H9 (cell line): Measurements from ENCODE around the gene SH3BP5. TPM values are rescaled to one million over a fixed set of nuclear protein-coding genes. Genes with fewer than 3 reads are reported as not detected.

ENCODE experiments used
- DNase-seq: peaks from one replicate; pipeline ENCODE4 v3.0.0-alpha.2; 2017
- H2AFZ ChIP-seq: one replicate; pipeline ENCODE4 v1.6.1; 2013; ENCODE audit warnings: mild to moderate bottlenecking, low read length, control low read depth, moderate library complexity
- H2AK5ac ChIP-seq: 2 replicates; pipeline ENCODE4 v1.6.1; 2013; ENCODE audit warnings: low read length, control low read depth, mixed read lengths; ENCODE audit not compliant: insufficient read length
- H2BK120ac ChIP-seq: one replicate; pipeline ENCODE4 v1.6.1; 2013; ENCODE audit warnings: low read depth, mild to moderate bottlenecking, low read length, control low read depth, inconsistent platforms; ENCODE audit not compliant: poor library complexity, severe bottlenecking
- H2BK12ac ChIP-seq: 2 replicates; pipeline ENCODE4 v1.6.1; 2013; ENCODE audit warnings: low read length, control low read depth, mixed read lengths, low read depth; ENCODE audit not compliant: insufficient read length
- H2BK15ac ChIP-seq: 2 replicates; pipeline ENCODE4 v1.6.1; 2013; ENCODE audit warnings: low read depth, low read length, control low read depth
- H2BK20ac ChIP-seq: one replicate; pipeline ENCODE4 v1.6.1; 2013; ENCODE audit warnings: low read depth, mild to moderate bottlenecking, low read length, control low read depth, inconsistent platforms; ENCODE audit not compliant: poor library complexity, severe bottlenecking
- H2BK5ac ChIP-seq: 2 replicates; pipeline ENCODE4 v1.6.1; 2013; ENCODE audit warnings: low read length, control low read depth, mixed read lengths; ENCODE audit not compliant: insufficient read length
- H3K14ac ChIP-seq: 2 replicates; pipeline ENCODE4 v1.6.1; 2013; ENCODE audit warnings: low read length, control low read depth; ENCODE audit not compliant: insufficient read depth
- H3K18ac ChIP-seq: 2 replicates; pipeline ENCODE4 v1.6.1; 2013; ENCODE audit warnings: low read depth, mild to moderate bottlenecking, mixed read lengths, low read length, control low read depth; ENCODE audit not compliant: insufficient read length
- H3K23ac ChIP-seq: 2 replicates; pipeline ENCODE4 v1.6.1; 2013; ENCODE audit warnings: low read length, control low read depth, mixed read lengths, low read depth; ENCODE audit not compliant: insufficient read length
- H3K23me2 ChIP-seq: 2 replicates; pipeline ENCODE4 v1.6.1; 2013; ENCODE audit warnings: low read depth, mild to moderate bottlenecking, mixed read lengths, low read length, control low read depth; ENCODE audit not compliant: insufficient read length, poor library complexity, severe bottlenecking
- H3K27ac ChIP-seq: 2 replicates; pipeline ENCODE4 v1.5.1; 2013; ENCODE audit warnings: low read length, control low read depth, mixed read lengths, low read depth; ENCODE audit not compliant: insufficient read length
- H3K27me3 ChIP-seq: 2 replicates; pipeline ENCODE4 v1.6.1; 2013; ENCODE audit warnings: low read length, control low read depth, inconsistent platforms; ENCODE audit not compliant: insufficient read depth
- H3K4ac ChIP-seq: 2 replicates; pipeline ENCODE4 v1.6.1; 2013; ENCODE audit warnings: low read depth, mild to moderate bottlenecking, control low read depth, inconsistent platforms, low read length, moderate library complexity
- H3K4me1 ChIP-seq: 2 replicates; pipeline ENCODE4 v1.6.1; 2013; ENCODE audit warnings: low read length, control low read depth, inconsistent platforms; ENCODE audit not compliant: insufficient read depth
- H3K4me2 ChIP-seq: 2 replicates; pipeline ENCODE4 v1.6.1; 2013; ENCODE audit warnings: low read length, control low read depth, mixed read lengths; ENCODE audit not compliant: insufficient read length, insufficient read depth
- H3K56ac ChIP-seq: 2 replicates; pipeline ENCODE4 v1.6.1; 2013; ENCODE audit warnings: low read depth, mild to moderate bottlenecking, mixed read lengths, low read length, control low read depth; ENCODE audit not compliant: insufficient read length
- H3K79me1 ChIP-seq: 2 replicates; pipeline ENCODE4 v1.6.1; 2013; ENCODE audit warnings: low read depth, mild to moderate bottlenecking, moderate library complexity, low read length, control low read depth, inconsistent platforms; ENCODE audit not compliant: insufficient read depth, poor library complexity, severe bottlenecking
- H3K79me2 ChIP-seq: 2 replicates; pipeline ENCODE4 v1.6.1; 2013; ENCODE audit warnings: low read length, control low read depth, inconsistent platforms; ENCODE audit not compliant: insufficient read depth
- H3K9ac ChIP-seq: 2 replicates; pipeline ENCODE4 v1.6.1; 2013; ENCODE audit warnings: low read length, control low read depth, mixed read lengths; ENCODE audit not compliant: insufficient read length; ENCODE audit errors: extremely low read depth
- H3K9me3 ChIP-seq: one replicate; pipeline ENCODE4 v1.6.1; 2013; ENCODE audit warnings: low read depth, low read length, inconsistent platforms; ENCODE audit not compliant: control insufficient read depth
- H3T11ph ChIP-seq: one replicate; pipeline ENCODE4 v1.6.1; 2013; ENCODE audit warnings: mild to moderate bottlenecking, low read length, control low read depth, inconsistent platforms
- H4K20me1 ChIP-seq: one replicate; pipeline ENCODE4 v1.6.1; 2013; ENCODE audit not compliant: control insufficient read depth, insufficient read length, insufficient read depth
- H4K5ac ChIP-seq: 2 replicates; pipeline ENCODE4 v1.6.1; 2013; ENCODE audit warnings: low read depth, mild to moderate bottlenecking, mixed read lengths, low read length, control low read depth; ENCODE audit not compliant: insufficient read length
- H4K8ac ChIP-seq: replicated peaks from 2 replicates; pipeline ENCODE4 v1.6.1; 2013; ENCODE audit warnings: low read length, control low read depth, mixed read lengths, low read depth; ENCODE audit not compliant: insufficient read length
- H4K91ac ChIP-seq: 2 replicates; pipeline ENCODE4 v1.6.1; 2013; ENCODE audit warnings: low read depth, mild to moderate bottlenecking, moderate library complexity, mixed read lengths, low read length, control low read depth; ENCODE audit not compliant: insufficient read length
- H3K27ac Mint-ChIP-seq, 3 experiments: 2 replicates in 2 of 3; 3 replicates in 1 of 3; pipeline ENCODE4 v1.8.0; 2020 to 2021; ENCODE audit warnings: mixed read lengths in 3 of 3, mild to moderate bottlenecking in 1 of 3, moderate library complexity in 1 of 3
- H3K27me3 Mint-ChIP-seq: 2 replicates; pipeline ENCODE4 v1.8.0; 2021; ENCODE audit warnings: low read depth, mild to moderate bottlenecking, moderate library complexity, mixed read lengths
- H3K36me3 Mint-ChIP-seq, 3 experiments: 2 replicates in 2 of 3; 3 replicates in 1 of 3; pipeline ENCODE4 v1.8.0; 2020 to 2021; ENCODE audit warnings: low read depth in 3 of 3, mixed read lengths in 3 of 3; ENCODE audit not compliant: insufficient read depth in 1 of 3
- H3K4me1 Mint-ChIP-seq, 2 experiments: 2 replicates each; pipeline ENCODE4 v1.8.0; 2020; ENCODE audit warnings: mixed read lengths in 2 of 2
- H3K4me3 Mint-ChIP-seq, 2 experiments: 2 replicates in 1 of 2; 3 replicates in 1 of 2; pipeline ENCODE4 v1.8.0; 2020 to 2021; ENCODE audit warnings: mild to moderate bottlenecking in 2 of 2, mixed read lengths in 2 of 2, moderate library complexity in 1 of 2
- H3K9me3 Mint-ChIP-seq, 2 experiments: 2 replicates in 1 of 2; 3 replicates in 1 of 2; pipeline ENCODE4 v1.8.0; 2020; ENCODE audit warnings: mild to moderate bottlenecking in 2 of 2, mixed read lengths in 2 of 2, moderate library complexity in 1 of 2
- CTCF ChIP-seq: fragments of 200-600 bp; sonication (generic); conservative IDR thresholded peaks from 3 replicates; pipeline ENCODE4 v1.8.0; 2021; ENCODE audit warnings: antibody characterized with exemption, mild to moderate bottlenecking
- WGBS: extraction: QIAGEN DNeasy Blood & Tissue Kit; methylation state at CpG from one replicate; pipeline ENCODE4 v1.1.7; 2013; ENCODE audit warnings: missing lambda C conversion rate, low lambda C conversion rate, mixed read lengths; ENCODE audit not compliant: insufficient read length; ENCODE audit errors: extremely low coverage; 5-methylcytosine and 5-hydroxymethylcytosine counted together
- total RNA-seq: library from RNA; stranded (reverse); gene quantifications from 2 replicates; pipeline ENCODE4 v1.2.1, GENCODE V29; 2021

SH3BP5 gene
- total RNA-seq, 1 experiment from 2014 or later = 6.8 TPM

DNA sequence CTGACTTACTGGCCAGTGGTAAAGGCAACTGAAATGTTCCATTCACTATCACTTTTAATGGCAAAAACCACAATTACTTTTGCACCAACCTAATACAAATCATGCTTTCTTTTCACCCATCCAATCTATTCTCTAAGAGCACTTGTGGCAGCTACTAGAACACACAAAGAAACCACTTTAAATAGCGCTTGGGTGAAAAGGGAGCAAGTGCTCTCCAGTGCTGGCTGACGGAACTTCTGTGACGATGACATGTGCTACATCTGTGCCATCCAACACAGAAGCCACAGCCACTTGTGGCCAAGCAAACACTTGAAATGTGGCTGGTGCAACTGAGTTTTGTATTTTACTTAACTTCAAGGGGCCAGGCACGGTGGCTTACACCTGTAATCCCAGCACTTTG is 18.9 kb downstream of the SH3BP5 start:
- Histone ChIP-seq H3T11ph (no peak overlapping the region), H3K79me1 (no peaks in the 10 kb centered on the region), H3K4me2 (no peak overlapping the region), H4K91ac (no peak overlapping the region), H2AFZ (no peak overlapping the region), H4K20me1 (no peaks in the 10 kb centered on the region), H3K79me2 (no peaks in the 10 kb centered on the region), H2BK15ac (no peak overlapping the region), H3K4me1 (peaks cover 7% of the 10 kb centered on the region; the same call in 1 of the 2 replicates), H3K23ac (no peak overlapping the region), H3K27ac (no peak overlapping the region), H3K9ac (no peak overlapping the region), H3K14ac (no peak overlapping the region), H3K56ac (no peak overlapping the region), H4K8ac (no peak overlapping the region), H2BK12ac (no peak overlapping the region), H2BK5ac (no peak overlapping the region), H3K18ac (no peak overlapping the region), H2AK5ac (no peak overlapping the region), H2BK20ac (no peak overlapping the region), H2BK120ac (no peak overlapping the region), H3K23me2 (no peaks in the 10 kb centered on the region), H4K5ac (no peak overlapping the region), H3K9me3 (no peaks in the 10 kb centered on the region), H3K27me3 (no peaks in the 10 kb centered on the region), H3K4ac (no peak overlapping the region)
- H3K9me3 Mint-ChIP-seq = no peaks in the 10 kb centered on the region
- TF ChIP-seq CTCF = no peak
- no peak overlapping the region for H3K27ac Mint-ChIP-seq
- DNase-seq = no peak
- no peaks in the 10 kb centered on the region for H3K27me3 Mint-ChIP-seq
- H3K36me3 Mint-ChIP-seq = no peaks in the 10 kb centered on the region
- no CpG with 5 or more reads among the region's 4 CpGs for WGBS
- H3K4me1 Mint-ChIP-seq = peaks cover 45 to 48% of the 10 kb centered on the region in 2 experiments
- no peak overlapping the region for H3K4me3 Mint-ChIP-seq
